NT2/D1 (cell line): Measurements from ENCODE around the gene RTN4R.
"Not testable (repeated sequence)": the region's sequence is repeated elsewhere in the genome, so short reads cannot be mapped to it uniquely, and the experiment has no call there.

Source experiments
- SUZ12 ChIP-seq: IDR thresholded peaks from 2 replicates; pipeline ENCODE4 v1.6.1; 2011; ENCODE audit not compliant: insufficient read length, insufficient read depth; ENCODE audit errors: extremely low read depth
- YY1 ChIP-seq: IDR thresholded peaks from 2 replicates; pipeline ENCODE4 v1.6.1; 2011; ENCODE audit not compliant: insufficient read length, insufficient read depth
- ZNF274 ChIP-seq: IDR thresholded peaks from 2 replicates; pipeline ENCODE4 v1.6.1; 2011; ENCODE audit warnings: mild to moderate bottlenecking, low read depth, low read length

GRCh38 chr22:20310180-20310579, 42.1 kb upstream of the RTN4R start:
- TF ChIP-seq YY1, ZNF274, SUZ12: not testable (repeated sequence)
